SU-DHL-6 (cell line): ENCODE data around the gene FAM53A.

ENCODE experiments used
- H2AFZ ChIP-seq: fragments of 200-600 bp; sonication (generic); 2 replicates; pipeline ENCODE4 v1.6.1; 2014; ENCODE audit warnings: low read depth, mild to moderate bottlenecking, moderate library complexity, mixed read lengths, antibody characterized with exemption, low read length; ENCODE audit not compliant: severe bottlenecking
- H3F3A ChIP-seq: fragments of 200-600 bp; shearing (Covaris generic); 2 replicates; pipeline ENCODE4 v1.6.0; 2016; ENCODE audit warnings: antibody characterized with exemption, mild to moderate bottlenecking; ENCODE audit not compliant: insufficient read depth
- H3K27ac ChIP-seq: fragments of 200-600 bp; sonication (generic); 2 replicates; pipeline ENCODE4 v1.5.1; 2016; ENCODE audit warnings: low read depth, mild to moderate bottlenecking, low read length, moderate library complexity, mixed read lengths
- H3K27me3 ChIP-seq: fragments of 200-600 bp; sonication (generic), shearing (Covaris generic); 2 replicates; pipeline ENCODE4 v1.6.0; 2014; ENCODE audit warnings: mild to moderate bottlenecking, low read length
- H3K36me3 ChIP-seq: fragments of 200-600 bp; sonication (generic); 2 replicates; pipeline ENCODE4 v1.6.1; 2014; ENCODE audit warnings: mild to moderate bottlenecking, low read length, mixed read lengths
- H3K4me2 ChIP-seq: fragments of 300-600, 200-600 bp; shearing (Covaris generic), sonication (generic); 2 replicates; pipeline ENCODE4 v1.6.0; 2014; ENCODE audit warnings: low read length, low read depth, mild to moderate bottlenecking; ENCODE audit not compliant: poor library complexity, severe bottlenecking
- H3K4me3 ChIP-seq: fragments of 200-600 bp; sonication (generic); 2 replicates; pipeline ENCODE4 v1.5.1; 2014; ENCODE audit warnings: antibody characterized with exemption, low read length, mild to moderate bottlenecking, mixed read lengths; ENCODE audit not compliant: insufficient read depth, poor library complexity, severe bottlenecking
- H3K79me2 ChIP-seq: fragments of 200-600 bp; sonication (generic); 2 replicates; pipeline ENCODE4 v1.6.1; 2014; ENCODE audit warnings: mild to moderate bottlenecking, low read length, moderate library complexity; ENCODE audit not compliant: insufficient read depth
- H3K9ac ChIP-seq: fragments of 200-600 bp; sonication (generic); 2 replicates; pipeline ENCODE4 v1.7.0; 2014; ENCODE audit warnings: mild to moderate bottlenecking, low read length
- H3K9me2 ChIP-seq: fragments of 200-600 bp; sonication (generic); replicated peaks from 2 replicates; pipeline ENCODE4 v1.6.1; 2014; ENCODE audit warnings: low read length; ENCODE audit not compliant: insufficient read depth
- H3K9me3 ChIP-seq: fragments of 200-600 bp; sonication (generic); 2 replicates; pipeline ENCODE4 v1.6.1; 2014; ENCODE audit warnings: low read length, mixed read lengths; ENCODE audit not compliant: insufficient read depth
- H4K20me1 ChIP-seq: fragments of 200-600 bp; sonication (generic); 2 replicates; pipeline ENCODE4 v1.6.1; 2014; ENCODE audit warnings: low read depth, mild to moderate bottlenecking, antibody characterized with exemption, low read length, moderate library complexity, mixed read lengths
- CTCF ChIP-seq: fragments of 200-600 bp; sonication (generic); IDR thresholded peaks from one replicate; pipeline ENCODE4 v1.5.1; 2017; ENCODE audit warnings: antibody characterized with exemption, mild to moderate bottlenecking, low read length, moderate library complexity; ENCODE audit not compliant: insufficient read depth, poor library complexity, severe bottlenecking
- EZH2phosphoT487 ChIP-seq: fragments of 200-600 bp; sonication (generic), shearing (Covaris generic); conservative IDR thresholded peaks from 2 replicates; pipeline ENCODE4 v1.6.1; 2018; ENCODE audit warnings: mild to moderate bottlenecking, antibody characterized with exemption, low read length, moderate library complexity, mixed read lengths

FAM53A gene

DNA sequence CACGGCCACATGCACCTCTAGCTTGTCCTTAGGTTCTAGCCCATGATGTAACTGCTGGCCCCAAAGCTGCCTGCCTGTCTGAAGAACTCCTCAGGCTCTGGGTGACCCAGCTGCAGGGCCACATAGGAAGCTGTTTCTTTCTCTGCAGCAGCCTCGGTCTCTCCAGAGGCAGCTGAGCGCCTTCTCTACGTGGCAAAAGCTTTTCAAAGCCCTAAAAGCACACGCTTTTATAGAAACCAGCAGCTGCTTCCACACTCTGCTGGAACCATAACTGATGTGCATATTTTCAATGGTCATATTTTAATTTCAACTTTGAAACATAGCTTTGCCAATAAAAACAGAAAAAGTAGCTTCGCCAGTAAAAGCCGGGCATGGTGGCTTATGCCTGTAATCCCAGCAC lies 37.4 kb downstream of the FAM53A start:
- no peaks in the 10 kb centered on the region for H3K9me3 ChIP-seq

DNA sequence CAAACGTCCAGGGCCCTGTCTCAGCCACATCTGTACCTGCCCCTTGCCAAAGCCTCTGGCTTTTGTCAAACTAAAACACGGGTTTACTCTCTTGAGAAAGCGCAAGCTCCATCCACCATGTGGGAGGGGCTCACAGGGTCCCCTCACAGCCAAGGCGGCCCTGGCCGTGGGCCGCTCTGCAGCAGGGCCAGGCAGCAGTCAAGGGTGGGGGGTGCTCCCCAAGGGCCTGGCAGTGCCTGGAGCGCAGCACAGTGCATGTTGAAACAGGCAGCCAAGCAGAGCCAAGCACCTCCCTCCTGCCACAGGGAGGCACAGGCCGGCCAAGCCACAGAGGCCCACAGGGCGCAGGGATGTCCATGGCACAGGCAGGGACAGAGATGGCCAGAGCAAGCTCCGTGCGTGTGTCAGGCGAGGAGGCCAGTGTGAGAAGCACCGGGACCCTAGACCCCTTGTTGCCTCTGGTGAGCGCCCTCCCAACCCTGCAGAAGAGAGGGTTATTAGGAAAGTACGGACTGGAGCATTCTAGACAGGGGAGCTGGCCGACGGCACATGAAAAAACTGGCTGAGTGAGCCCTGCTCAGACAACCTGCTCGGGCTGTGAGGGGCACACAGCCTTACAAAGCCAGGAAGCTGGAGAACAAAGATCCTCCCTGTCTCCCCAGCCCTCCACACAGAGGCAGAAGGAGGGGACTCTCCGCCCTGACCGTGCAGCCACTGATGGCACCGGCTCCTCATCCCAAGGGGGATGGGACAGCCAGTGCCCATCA lies 39.0 kb downstream of the FAM53A start:
- Histone ChIP-seq H3K4me3 (no peak overlapping the region), H4K20me1 (no peaks in the 10 kb centered on the region), H3K9me3 (no peaks in the 10 kb centered on the region), H3K36me3 (no peaks in the 10 kb centered on the region), H3K4me2 (no peak overlapping the region), H3K9ac (no peak overlapping the region), H3K9me2 (no peaks in the 10 kb centered on the region), H3K27me3 (no peaks in the 10 kb centered on the region), H2AFZ (no peak overlapping the region), H3K27ac (no peak overlapping the region), H3F3A (no peaks in the 10 kb centered on the region), H3K79me2 (no peaks in the 10 kb centered on the region)
- TF ChIP-seq CTCF (no peak), EZH2phosphoT487 (no peak)

More for the DNA sequence above, 37.4 kb downstream of the FAM53A start:
- H3K9ac ChIP-seq, result no peak overlapping the region
- no peaks in the 10 kb centered on the region for H3K9me2 ChIP-seq
- H3K27me3 ChIP-seq, result no peaks in the 10 kb centered on the region
- no peaks in the 10 kb centered on the region for H3K79me2 ChIP-seq
- H3F3A ChIP-seq, result no peaks in the 10 kb centered on the region
- H3K27ac ChIP-seq, result no peak overlapping the region
- no peaks in the 10 kb centered on the region for H3K36me3 ChIP-seq
- no peak overlapping the region for H2AFZ ChIP-seq
- no peak for TF ChIP-seq EZH2phosphoT487
- H3K4me3 ChIP-seq, result no peak overlapping the region
- no peaks in the 10 kb centered on the region for H4K20me1 ChIP-seq
- no peak overlapping the region for H3K4me2 ChIP-seq

GRCh38 chr4:1643971-1644735 lies 40.0 kb downstream of the FAM53A start:
- no peak overlapping the region for H3K4me3 ChIP-seq
- no peaks in the 10 kb centered on the region for H4K20me1 ChIP-seq
- no peak overlapping the region for H2AFZ ChIP-seq
- no peaks in the 10 kb centered on the region for H3K79me2 ChIP-seq
- no peaks in the 10 kb centered on the region for H3K9me3 ChIP-seq
- H3F3A ChIP-seq, result no peaks in the 10 kb centered on the region
- H3K27me3 ChIP-seq, result no peaks in the 10 kb centered on the region
- no peak overlapping the region for H3K9ac ChIP-seq
- H3K36me3 ChIP-seq, result no peaks in the 10 kb centered on the region
- TF ChIP-seq EZH2phosphoT487, result no peak
- TF ChIP-seq CTCF, result no peak
- H3K4me2 ChIP-seq, result no peak overlapping the region
- no peak overlapping the region for H3K27ac ChIP-seq
- H3K9me2 ChIP-seq, result no peaks in the 10 kb centered on the region
